Stimulated activated CD4-positive, alpha-beta T cell treated with anti-CD3 and anti-CD28 coated beads, Interleukin-1b, Interleukin-23, amount 100 ng/mL, for 4 hours (primary cell): ENCODE measurements around the gene SPATA25.
"Not testable (repeated sequence)": the region's sequence is repeated elsewhere in the genome, so short reads cannot be mapped to it uniquely, and the experiment has no call there.

Experiments
- DNase-seq, 2 donors: peaks; one replicate each; pipeline ENCODE4 v3.0.0-alpha.2; 2020; ENCODE audit warnings: low read depth in 2 of 2

The SPATA25 gene

DNA sequence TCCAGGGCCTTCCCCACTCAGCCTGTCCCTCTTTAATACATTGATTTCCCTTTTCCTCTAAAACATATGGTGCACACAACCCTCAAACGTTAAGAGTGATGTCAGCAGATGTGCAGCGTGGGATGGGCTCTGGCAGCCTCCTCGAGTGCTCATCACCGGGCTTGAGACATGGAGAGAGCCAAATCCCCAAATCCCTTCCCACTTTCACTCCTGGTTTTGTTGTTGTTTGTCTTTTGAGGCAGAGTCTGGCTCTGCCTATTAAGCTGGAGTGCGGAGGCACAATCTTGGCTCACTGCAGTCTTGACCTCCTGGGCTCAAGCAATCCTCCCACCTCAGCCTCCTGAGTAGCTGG, 30.3 kb upstream of the SPATA25 start:
- no peak for DNase-seq

DNA sequence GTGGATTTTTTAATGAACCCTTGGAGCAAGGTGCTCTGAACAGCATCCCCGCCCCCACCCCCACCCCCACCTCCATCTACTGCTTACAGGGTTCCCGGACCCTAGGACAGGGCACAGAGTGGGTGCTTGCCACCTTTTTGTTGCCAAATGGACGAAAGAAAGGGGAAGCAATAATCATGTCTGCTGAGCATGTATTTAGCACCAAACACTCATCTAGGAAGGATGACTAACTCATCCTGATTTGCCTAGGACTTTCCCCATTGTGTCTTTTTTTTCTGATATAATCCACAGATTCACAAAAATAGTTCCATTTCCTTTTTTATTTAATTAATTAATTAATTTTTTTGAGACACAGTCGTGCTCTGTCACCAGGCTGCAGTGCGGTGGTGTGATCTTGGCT, 25.7 kb upstream of the SPATA25 start:
- no peak for DNase-seq

GRCh38 chr20:45912344-45912682, 24.9 kb upstream of the SPATA25 start:
- DNase-seq, result no peak

- peak in 1 of 2 donors; percentile 24 for DNase-seq
Observed at GRCh38 chr20:45911486-45912343, 24.3 kb upstream of the SPATA25 start, which contains the start of gene PLTP. Gene PLTP, minus strand, starts transcription at chr20:45912155. Its CDS starts 703 bp downstream, at chr20:45911452.

GRCh38 chr20:45910670-45911485, 23.5 kb upstream of the SPATA25 start:
- DNase-seq, result peak; percentile 83 to 90

DNA sequence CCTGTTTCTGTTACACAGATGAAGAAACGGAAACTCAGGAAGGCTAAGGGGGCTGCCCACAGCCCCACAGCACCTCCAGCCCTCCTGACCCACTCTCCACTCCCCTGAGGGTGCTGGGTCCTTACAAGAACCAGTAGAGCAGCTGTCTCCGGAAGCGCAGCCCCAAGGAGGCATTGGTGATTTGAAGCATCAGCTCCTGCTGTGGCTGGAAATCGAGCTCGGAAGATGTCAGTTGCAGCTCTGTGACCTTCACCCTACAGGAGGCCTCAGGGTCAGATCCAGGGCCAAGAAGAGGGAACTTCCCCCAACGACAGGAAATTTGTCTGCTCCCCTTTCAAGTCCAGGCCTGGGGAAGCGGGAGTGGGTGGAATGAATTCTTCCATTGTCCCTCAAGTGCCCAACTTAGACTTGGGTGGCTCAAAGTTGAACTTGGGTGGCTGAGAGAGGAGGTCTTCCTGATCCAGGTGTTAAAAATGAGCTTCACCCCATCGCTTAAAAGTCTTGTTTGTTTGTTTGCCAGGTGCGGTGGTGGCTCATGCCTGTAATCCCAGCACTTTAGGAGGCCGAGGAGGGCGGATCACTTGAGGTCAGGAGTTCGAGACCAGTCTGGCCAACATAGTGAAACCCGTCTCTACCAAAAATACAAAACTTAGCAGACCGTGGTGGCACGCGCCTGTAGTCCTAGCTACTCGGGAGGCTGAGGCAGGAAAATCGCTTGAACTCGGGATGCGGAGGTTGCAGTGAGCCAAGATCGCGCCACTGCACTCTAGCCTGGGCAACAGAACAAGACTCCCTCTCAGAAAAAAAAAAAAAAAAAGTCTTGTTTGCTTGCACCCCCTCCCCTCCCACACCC, 22.6 kb upstream of the SPATA25 start:
- DNase-seq, result no peak

DNA sequence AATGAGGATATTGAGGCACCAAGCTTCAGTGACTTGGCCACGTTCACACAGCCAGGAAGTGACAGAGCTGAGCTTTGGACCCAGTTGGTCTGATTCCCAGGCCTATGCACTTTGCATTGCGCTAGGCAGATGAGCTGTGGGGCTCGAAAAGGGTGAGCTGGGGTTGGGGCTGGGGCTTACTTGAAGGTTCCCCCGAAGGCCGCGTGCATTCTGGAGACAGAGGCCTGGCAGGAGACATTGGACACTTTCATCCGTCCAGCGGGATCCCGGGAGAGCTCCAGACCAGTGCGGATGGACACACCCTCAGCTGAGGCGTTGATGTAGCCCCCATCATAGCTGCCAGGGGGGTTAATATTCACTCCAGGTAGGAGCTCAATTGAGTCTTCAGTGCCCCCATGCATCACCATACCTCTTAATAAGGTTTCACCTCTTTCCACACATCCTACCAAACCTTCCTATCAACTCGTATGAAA, 21.9 kb upstream of the SPATA25 start:
- DNase-seq, result no peak

GRCh38 chr20:45908084-45908483, 20.7 kb upstream of the SPATA25 start:
- no peak for DNase-seq

DNA sequence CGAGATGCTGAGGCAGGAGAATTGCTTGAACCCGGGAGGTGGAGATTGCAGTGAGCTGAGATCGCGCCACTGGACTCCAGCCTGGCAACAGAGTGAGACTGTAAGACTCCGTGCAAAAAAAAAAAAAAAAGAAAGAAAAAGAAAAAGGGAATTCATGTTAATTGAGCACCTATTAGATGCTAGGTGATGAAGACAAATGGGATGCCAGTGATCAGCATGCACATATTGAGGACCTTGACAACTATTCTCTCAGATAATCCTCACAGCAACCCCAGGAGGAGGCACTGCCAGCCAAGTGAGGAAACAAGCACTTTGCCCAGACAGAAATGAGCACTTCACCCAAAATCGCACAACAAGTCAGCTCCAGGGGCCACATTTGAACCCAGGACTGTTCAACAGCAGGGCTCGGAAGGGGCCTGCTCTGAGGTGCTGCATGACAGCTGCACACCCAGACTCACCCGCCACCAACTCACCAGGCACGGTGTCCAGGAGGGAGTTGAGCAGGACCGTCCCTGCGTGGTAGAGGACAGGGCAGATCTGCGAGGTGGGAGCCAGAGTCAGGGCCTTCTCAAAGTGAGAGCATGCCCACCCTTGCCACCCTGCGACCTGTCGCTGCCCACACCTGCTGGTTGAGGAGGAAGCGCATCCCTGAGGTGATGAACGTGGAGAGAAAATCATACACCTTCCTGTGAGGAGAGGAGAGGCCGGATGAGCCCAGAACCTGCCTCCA, 20.0 kb upstream of the SPATA25 start:
- no peak for DNase-seq

DNA sequence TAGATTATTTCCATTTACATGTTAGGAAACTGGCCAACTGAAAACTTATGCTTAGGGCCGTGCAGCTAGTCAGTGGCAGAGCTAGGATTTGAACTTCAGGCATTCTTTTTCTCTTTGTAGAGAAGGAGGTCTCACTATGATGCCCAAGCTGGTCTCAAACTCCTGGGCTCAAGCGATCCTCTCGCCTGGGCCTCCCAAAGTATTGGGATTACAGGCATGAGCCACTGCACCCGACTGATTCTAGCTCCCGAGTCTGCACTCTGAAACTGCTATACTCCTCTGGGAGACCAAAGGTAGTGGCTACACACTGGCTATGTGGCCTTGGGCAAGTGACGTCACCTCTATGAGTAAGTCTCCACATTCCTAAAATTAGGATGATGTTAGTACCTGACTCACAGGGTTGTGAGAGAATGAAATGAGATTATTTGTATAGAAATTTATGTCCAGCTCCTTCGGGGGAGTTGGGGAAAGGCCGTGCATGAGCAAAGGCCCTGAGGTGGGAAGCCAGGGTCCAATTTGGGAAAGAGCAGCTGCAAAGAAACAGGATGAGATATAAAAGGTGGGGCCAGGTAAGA, 18.2 kb upstream of the SPATA25 start:
- DNase-seq, result no peak

DNA sequence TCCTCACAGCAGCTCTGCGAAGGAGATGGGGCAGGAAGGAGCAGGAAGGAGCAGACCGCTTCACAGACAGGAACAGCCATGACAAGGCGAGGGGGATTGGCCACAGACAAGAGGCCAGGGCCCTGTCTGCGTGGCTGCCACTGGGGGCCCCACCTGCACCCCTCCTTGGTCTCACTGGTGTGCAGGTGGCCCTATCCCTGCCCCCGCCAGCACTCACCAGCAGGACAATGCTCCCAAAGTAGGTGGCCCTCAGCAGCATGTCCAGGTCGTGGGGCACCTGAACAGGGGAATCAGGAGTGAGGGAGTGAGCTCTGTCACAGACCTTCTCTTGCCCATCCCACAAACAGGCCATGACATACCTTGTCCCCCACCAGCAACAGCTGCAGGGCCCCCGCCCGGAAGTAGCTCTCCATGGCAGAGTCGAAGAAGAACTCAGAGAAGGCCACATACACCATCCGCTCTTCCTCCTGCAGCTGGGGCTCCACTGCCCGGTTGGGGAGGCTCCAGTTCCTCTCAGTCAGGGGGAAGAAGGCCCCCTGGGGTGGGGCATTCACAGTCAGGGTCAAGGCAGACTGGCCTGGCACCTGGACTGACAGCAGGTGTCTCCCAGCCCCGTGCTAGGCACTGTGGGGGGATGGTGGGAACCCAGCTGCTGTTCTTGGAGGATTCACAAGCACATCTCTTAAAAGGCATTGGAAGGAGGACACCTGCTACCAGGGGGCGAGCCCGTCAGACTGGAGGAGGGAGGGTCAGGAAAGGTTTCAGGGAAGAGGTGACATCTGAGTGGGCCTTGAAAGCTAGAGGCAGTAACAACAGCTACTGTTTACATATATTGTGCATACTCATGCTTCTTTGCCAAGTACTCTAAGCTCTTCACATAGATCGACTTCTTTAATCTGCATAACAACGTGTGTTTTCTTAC, 17.4 kb upstream of the SPATA25 start:
- DNase-seq, result no peak

- no peak for DNase-seq
Observed at GRCh38 chr20:45902199-45902701, 14.8 kb upstream of the SPATA25 start.

- not testable (repeated sequence) for DNase-seq
Observed at GRCh38 chr20:45901332-45901731, 13.9 kb upstream of the SPATA25 start.

GRCh38 chr20:45899046-45899835, 11.8 kb upstream of the SPATA25 start:
- no peak for DNase-seq

DNA sequence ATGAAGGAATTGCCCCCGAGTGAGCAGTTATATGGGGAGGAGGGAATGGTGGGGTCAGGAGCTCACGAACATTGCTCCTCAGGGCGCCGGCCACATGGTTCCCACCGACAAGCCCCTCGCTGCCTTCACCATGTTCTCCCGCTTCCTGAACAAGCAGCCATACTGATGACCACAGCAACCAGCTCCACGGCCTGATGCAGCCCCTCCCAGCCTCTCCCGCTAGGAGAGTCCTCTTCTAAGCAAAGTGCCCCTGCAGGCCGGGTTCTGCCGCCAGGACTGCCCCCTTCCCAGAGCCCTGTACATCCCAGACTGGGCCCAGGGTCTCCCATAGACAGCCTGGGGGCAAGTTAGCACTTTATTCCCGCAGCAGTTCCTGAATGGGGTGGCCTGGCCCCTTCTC, 10.9 kb upstream of the SPATA25 start:
- DNase-seq, result no peak

DNA sequence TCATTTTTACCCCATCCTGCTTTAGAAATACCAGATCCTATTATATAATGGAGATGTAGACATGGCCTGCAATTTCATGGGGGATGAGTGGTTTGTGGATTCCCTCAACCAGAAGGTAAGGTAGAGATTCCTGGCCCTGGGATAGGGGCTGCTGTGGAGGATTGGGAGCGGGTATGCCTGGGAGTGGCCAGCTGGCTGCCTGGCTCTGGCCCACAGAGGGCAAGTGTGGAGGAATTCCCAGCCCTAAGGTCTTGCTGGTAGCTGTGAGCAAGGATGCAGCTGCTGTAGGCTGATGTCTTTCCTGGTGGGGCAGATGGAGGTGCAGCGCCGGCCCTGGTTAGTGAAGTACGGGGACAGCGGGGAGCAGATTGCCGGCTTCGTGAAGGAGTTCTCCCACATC, 10.3 kb upstream of the SPATA25 start:
- DNase-seq, result no peak

- DNase-seq, result no peak
Observed at GRCh38 chr20:45897289-45897688, 9.9 kb upstream of the SPATA25 start.

GRCh38 chr20:45896641-45897161, 9.3 kb upstream of the SPATA25 start:
- DNase-seq, result no peak

GRCh38 chr20:45894797-45895196, 7.4 kb upstream of the SPATA25 start:
- DNase-seq, result no peak
